ENCODE measurements around the gene CAVIN2. TPM values are rescaled to one million over a fixed set of nuclear protein-coding genes. Genes with fewer than 3 reads are reported as not detected.

CAVIN2 gene
- total RNA-seq (2022; extraction: Qiagen RNA extraction; ENCODE audit: low read depth) = 22.2 to 35.7 TPM (median 34.2 TPM) in 5 replicates

GRCh38 chr2:191846515-191847476 lies at the start of gene CAVIN2:
CAVIN2 (minus strand) TSS chr2:191847088; CDS start chr2:191846925, 163 bp downstream.

Other genes with a start within 250 kb of the CAVIN2 start
- 10.7 to 12.9 TPM (median 12.6 TPM) in 5 replicates for gene NABP1, start 169.0 kb downstream of the CAVIN2 start, total RNA-seq (2022; extraction: Qiagen RNA extraction; ENCODE audit: low read depth)

All from A549 treated with GW870086 at 1 μM for 4 hours (cell line).